ENCODE results near the gene SOX8. TPM values are rescaled to one million over a fixed set of nuclear protein-coding genes. Genes with fewer than 3 reads are reported as not detected.

The SOX8 gene
- polyA plus RNA-seq (2013, experiment 1 of 2) = 3.3 TPM
- polyA plus RNA-seq (2013, experiment 2 of 2) = 5.3 TPM

DNA sequence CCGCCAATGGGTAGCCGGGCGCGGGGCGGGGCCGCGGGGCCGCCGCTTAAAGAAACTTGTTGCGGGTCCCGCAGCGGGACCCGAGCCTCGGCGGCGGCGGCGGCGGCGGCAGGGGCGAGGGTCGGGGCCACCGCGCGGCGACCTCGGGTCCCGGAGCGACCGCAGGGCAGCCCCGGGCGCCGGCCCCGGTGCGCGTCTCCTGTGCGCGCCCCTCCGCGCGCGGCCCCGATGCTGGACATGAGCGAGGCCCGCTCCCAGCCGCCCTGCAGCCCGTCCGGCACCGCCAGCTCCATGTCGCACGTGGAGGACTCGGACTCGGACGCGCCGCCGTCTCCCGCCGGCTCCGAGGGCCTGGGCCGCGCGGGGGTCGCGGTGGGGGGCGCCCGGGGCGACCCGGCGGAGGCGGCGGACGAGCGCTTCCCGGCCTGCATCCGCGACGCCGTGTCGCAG is at the start of gene SOX8:
Gene SOX8, plus strand, starts transcription at position 76 of the 450 bp plus-strand sequence. Its CDS starts 153 bp downstream, at position 229.
- H3K27me3 ChIP-seq (ENCODE audit: insufficient read depth, low read length) = peaks cover 54% of the 10 kb centered on the region

GRCh38 chr16:932831-933330 is 48.7 kb upstream of the SOX8 start:
- no peaks in the 10 kb centered on the region for H3K27me3 ChIP-seq (ENCODE audit: insufficient read depth, low read length)
- no peaks in the 10 kb centered on the region for H3K9me3 ChIP-seq (ENCODE audit: insufficient read depth, low read depth, low read length)
- WGBS = 94% methylated on average over 21 of the region's 21 CpGs
- H3K36me3 ChIP-seq (ENCODE audit: insufficient read depth, low read length) = no peaks in the 10 kb centered on the region
- H3K9ac ChIP-seq (ENCODE audit: low read depth, low read length) = no peak overlapping the region
- H3K4me1 ChIP-seq (ENCODE audit: insufficient read depth, low read length) = peaks cover 4% of the 10 kb centered on the region; the same call in 1 of the 2 replicates
- no peak overlapping the region for H3K27ac ChIP-seq (ENCODE audit: low read depth, low read length)
- no peak overlapping the region for H3K4me3 ChIP-seq (ENCODE audit: low read length)

More for the DNA sequence above, at the start of gene SOX8:
- 0 out of 2 replicates have a peak, but pooled peaks cover 4% of the 10 kb centered on the region for H3K36me3 ChIP-seq (ENCODE audit: insufficient read depth, low read length)
- WGBS = under 1% methylated on average over 80 of the region's 80 CpGs
- H3K4me3 ChIP-seq (ENCODE audit: low read length) = peak within 1 kb of the TSS; percentile 58
- peak within 1 kb of the TSS; percentile 36; the same call in 1 of the 2 replicates for H3K9ac ChIP-seq (ENCODE audit: low read depth, low read length)
- H3K4me1 ChIP-seq (ENCODE audit: insufficient read depth, low read length) = 0 out of 2 replicates have a peak, but pooled peaks cover 3% of the 10 kb centered on the region
- no peak within 1 kb of the TSS for H3K27ac ChIP-seq (ENCODE audit: low read depth, low read length)
- no peaks in the 10 kb centered on the region for H3K9me3 ChIP-seq (ENCODE audit: insufficient read depth, low read depth, low read length)

DNA sequence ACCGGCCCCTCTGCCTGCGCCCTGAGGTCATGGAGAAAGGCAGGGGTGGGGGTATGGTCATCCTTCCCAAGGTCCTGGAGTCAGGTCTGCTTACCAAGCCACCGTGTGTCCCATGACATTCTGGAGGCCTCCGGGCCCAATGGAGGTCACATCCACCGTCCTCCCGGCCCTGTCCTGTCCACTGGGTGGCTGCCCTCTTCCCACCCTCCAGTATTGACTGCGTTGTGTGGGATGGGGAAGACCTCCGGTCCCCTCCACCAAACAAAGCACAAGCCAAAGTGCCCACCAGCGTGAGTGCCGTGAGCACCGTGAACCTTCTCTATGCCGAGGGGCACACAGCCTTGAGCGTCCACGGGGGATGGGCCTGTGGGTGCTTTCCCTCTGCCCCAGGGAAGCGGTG is 48.0 kb upstream of the SOX8 start:
- WGBS = 96% methylated on average over 15 of the region's 15 CpGs
- H3K9ac ChIP-seq (ENCODE audit: low read depth, low read length) = no peak overlapping the region
- no peaks in the 10 kb centered on the region for H3K36me3 ChIP-seq (ENCODE audit: insufficient read depth, low read length)
- no peaks in the 10 kb centered on the region for H3K27me3 ChIP-seq (ENCODE audit: insufficient read depth, low read length)
- no peak overlapping the region for H3K4me3 ChIP-seq (ENCODE audit: low read length)
- no peaks in the 10 kb centered on the region for H3K9me3 ChIP-seq (ENCODE audit: insufficient read depth, low read depth, low read length)
- peaks cover 4% of the 10 kb centered on the region; the same call in 1 of the 2 replicates for H3K4me1 ChIP-seq (ENCODE audit: insufficient read depth, low read length)
- H3K27ac ChIP-seq (ENCODE audit: low read depth, low read length) = no peak overlapping the region

DNA sequence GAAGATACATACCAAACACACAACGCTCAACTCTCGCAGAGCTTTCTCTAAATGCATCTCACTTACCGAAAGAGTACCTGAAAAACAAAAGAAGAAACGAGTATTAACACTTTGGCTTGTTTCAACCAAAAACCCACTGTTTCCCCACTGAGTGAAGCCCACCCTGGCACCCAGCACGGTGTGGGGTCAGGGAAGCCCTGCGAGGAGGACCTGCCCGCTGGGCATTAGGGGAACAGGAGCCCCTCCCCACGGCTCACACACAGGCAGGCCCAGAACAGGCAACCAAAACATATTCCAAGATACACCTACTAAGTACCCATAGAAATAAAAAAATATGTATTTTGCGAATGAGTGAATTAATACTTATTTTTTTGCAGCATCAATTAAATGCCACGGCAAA is 47.4 kb upstream of the SOX8 start:
- no peaks in the 10 kb centered on the region for H3K9me3 ChIP-seq (ENCODE audit: insufficient read depth, low read depth, low read length)
- H3K4me1 ChIP-seq (ENCODE audit: insufficient read depth, low read length) = peaks cover 4% of the 10 kb centered on the region; the same call in 1 of the 2 replicates
- no peak overlapping the region for H3K27ac ChIP-seq (ENCODE audit: low read depth, low read length)
- H3K9ac ChIP-seq (ENCODE audit: low read depth, low read length) = no peak overlapping the region
- no peak overlapping the region for H3K4me3 ChIP-seq (ENCODE audit: low read length)
- 94% methylated on average over 10 of the region's 10 CpGs for WGBS
- H3K27me3 ChIP-seq (ENCODE audit: insufficient read depth, low read length) = no peaks in the 10 kb centered on the region
- H3K36me3 ChIP-seq (ENCODE audit: insufficient read depth, low read length) = no peaks in the 10 kb centered on the region

GRCh38 chr16:935684-936083 is 45.9 kb upstream of the SOX8 start:
- H3K9me3 ChIP-seq (ENCODE audit: insufficient read depth, low read depth, low read length) = no peaks in the 10 kb centered on the region
- no peak overlapping the region for H3K9ac ChIP-seq (ENCODE audit: low read depth, low read length)
- no peak overlapping the region for H3K4me3 ChIP-seq (ENCODE audit: low read length)
- WGBS = 86% methylated on average over 11 of the region's 11 CpGs
- H3K27me3 ChIP-seq (ENCODE audit: insufficient read depth, low read length) = no peaks in the 10 kb centered on the region
- H3K27ac ChIP-seq (ENCODE audit: low read depth, low read length) = no peak overlapping the region
- no peaks in the 10 kb centered on the region for H3K36me3 ChIP-seq (ENCODE audit: insufficient read depth, low read length)
- H3K4me1 ChIP-seq (ENCODE audit: insufficient read depth, low read length) = no peaks in the 10 kb centered on the region

DNA sequence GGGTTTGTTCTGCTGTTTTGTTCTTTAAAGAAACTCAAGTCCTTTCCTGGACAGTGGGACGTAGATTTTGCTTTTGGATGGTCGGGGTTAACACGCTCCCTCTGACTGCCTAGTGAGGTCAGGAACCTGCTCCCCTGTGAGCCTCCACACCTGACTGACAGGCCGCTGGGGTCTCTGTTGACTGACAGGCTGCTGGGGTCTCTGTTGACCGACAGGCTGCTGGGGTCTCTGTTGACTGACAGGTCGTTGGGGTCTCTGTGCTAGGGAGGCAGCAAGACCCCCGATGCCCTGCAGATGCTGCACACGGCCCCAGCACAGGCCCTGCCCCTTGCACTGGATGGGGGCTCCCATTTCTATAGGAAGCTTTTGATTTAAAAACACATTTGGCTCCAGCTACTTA is 44.3 kb upstream of the SOX8 start:
- no peak overlapping the region for H3K27ac ChIP-seq (ENCODE audit: low read depth, low read length)
- H3K27me3 ChIP-seq (ENCODE audit: insufficient read depth, low read length) = no peaks in the 10 kb centered on the region
- no peaks in the 10 kb centered on the region for H3K4me1 ChIP-seq (ENCODE audit: insufficient read depth, low read length)
- no peaks in the 10 kb centered on the region for H3K36me3 ChIP-seq (ENCODE audit: insufficient read depth, low read length)
- no peak overlapping the region for H3K4me3 ChIP-seq (ENCODE audit: low read length)
- WGBS = 80% methylated on average over 8 of the region's 8 CpGs
- H3K9ac ChIP-seq (ENCODE audit: low read depth, low read length) = no peak overlapping the region
- peaks cover 8% of the 10 kb centered on the region for H3K9me3 ChIP-seq (ENCODE audit: insufficient read depth, low read depth, low read length)

- H3K36me3 ChIP-seq (ENCODE audit: insufficient read depth, low read length) = no peaks in the 10 kb centered on the region
- H3K9me3 ChIP-seq (ENCODE audit: insufficient read depth, low read depth, low read length) = peaks cover 12% of the 10 kb centered on the region
- no peaks in the 10 kb centered on the region for H3K27me3 ChIP-seq (ENCODE audit: insufficient read depth, low read length)
- WGBS = 88% methylated on average over 6 of the region's 6 CpGs
- H3K4me1 ChIP-seq (ENCODE audit: insufficient read depth, low read length) = no peaks in the 10 kb centered on the region
- no peak overlapping the region for H3K27ac ChIP-seq (ENCODE audit: low read depth, low read length)
- no peak overlapping the region for H3K4me3 ChIP-seq (ENCODE audit: low read length)
- H3K9ac ChIP-seq (ENCODE audit: low read depth, low read length) = no peak overlapping the region
Observed at GRCh38 chr16:937723-938122, 43.8 kb upstream of the SOX8 start.

- Histone ChIP-seq H3K36me3 (ENCODE audit: insufficient read depth, low read length) (no peaks in the 10 kb centered on the region), H3K27ac (ENCODE audit: low read depth, low read length) (no peak overlapping the region), H3K27me3 (ENCODE audit: insufficient read depth, low read length) (no peaks in the 10 kb centered on the region), H3K9ac (ENCODE audit: low read depth, low read length) (no peak overlapping the region), H3K4me3 (ENCODE audit: low read length) (no peak overlapping the region), H3K9me3 (ENCODE audit: insufficient read depth, low read depth, low read length) (peaks cover 13% of the 10 kb centered on the region), H3K4me1 (ENCODE audit: insufficient read depth, low read length) (no peaks in the 10 kb centered on the region)
- 89% methylated on average over 18 of the region's 18 CpGs for WGBS
Observed at GRCh38 chr16:938136-938535, 43.4 kb upstream of the SOX8 start.

DNA sequence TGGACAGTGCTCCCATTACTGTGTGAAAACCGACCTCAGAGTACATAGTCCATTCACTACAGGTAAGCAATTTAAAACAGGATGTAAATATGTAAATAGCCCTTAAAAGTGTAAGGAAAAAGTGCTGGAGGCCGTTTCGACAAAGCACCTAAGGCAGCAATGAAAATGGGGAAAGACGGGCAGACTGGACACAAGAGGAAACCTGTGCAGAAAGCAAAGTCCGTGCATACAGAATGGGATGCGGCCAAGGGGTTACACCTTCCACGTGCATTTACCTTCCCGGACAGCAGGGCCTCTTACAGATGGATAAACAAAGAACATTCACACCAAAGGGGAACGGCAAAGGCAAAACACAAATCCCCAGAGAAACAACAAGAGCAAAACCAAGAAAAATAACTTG is 42.8 kb upstream of the SOX8 start:
- H3K4me3 ChIP-seq (ENCODE audit: low read length) = no peak overlapping the region
- no peak overlapping the region for H3K9ac ChIP-seq (ENCODE audit: low read depth, low read length)
- WGBS = 87% methylated on average over 9 of the region's 9 CpGs
- no peaks in the 10 kb centered on the region for H3K27me3 ChIP-seq (ENCODE audit: insufficient read depth, low read length)
- no peaks in the 10 kb centered on the region for H3K4me1 ChIP-seq (ENCODE audit: insufficient read depth, low read length)
- no peak overlapping the region for H3K27ac ChIP-seq (ENCODE audit: low read depth, low read length)
- no peaks in the 10 kb centered on the region for H3K36me3 ChIP-seq (ENCODE audit: insufficient read depth, low read length)
- peaks cover 13% of the 10 kb centered on the region for H3K9me3 ChIP-seq (ENCODE audit: insufficient read depth, low read depth, low read length)

DNA sequence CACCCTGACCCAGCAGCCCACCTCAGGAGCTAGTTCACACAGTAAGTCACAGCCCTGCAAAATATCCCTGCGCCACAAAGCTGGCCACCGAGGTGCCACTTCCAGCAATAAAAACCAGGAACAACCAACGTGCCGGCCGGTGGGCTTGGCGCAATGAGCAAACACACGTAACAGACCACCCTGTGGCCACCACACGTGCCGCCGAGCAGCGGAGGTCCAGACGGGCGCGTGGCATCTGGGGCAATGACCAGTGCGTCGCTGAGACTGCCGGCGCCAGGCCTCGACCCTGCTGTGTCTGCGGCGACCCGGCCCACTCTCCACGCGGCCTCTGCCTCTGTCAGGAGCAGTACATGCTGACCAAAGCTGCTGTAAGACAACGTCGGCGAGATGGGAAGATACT is 42.3 kb upstream of the SOX8 start:
- Histone ChIP-seq H3K4me1 (ENCODE audit: insufficient read depth, low read length) (no peaks in the 10 kb centered on the region), H3K4me3 (ENCODE audit: low read length) (no peak overlapping the region), H3K9me3 (ENCODE audit: insufficient read depth, low read depth, low read length) (peaks cover 13% of the 10 kb centered on the region), H3K27me3 (ENCODE audit: insufficient read depth, low read length) (no peaks in the 10 kb centered on the region), H3K36me3 (ENCODE audit: insufficient read depth, low read length) (no peaks in the 10 kb centered on the region), H3K27ac (ENCODE audit: low read depth, low read length) (no peak overlapping the region), H3K9ac (ENCODE audit: low read depth, low read length) (no peak overlapping the region)
- 92% methylated on average over 27 of the region's 27 CpGs for WGBS

DNA sequence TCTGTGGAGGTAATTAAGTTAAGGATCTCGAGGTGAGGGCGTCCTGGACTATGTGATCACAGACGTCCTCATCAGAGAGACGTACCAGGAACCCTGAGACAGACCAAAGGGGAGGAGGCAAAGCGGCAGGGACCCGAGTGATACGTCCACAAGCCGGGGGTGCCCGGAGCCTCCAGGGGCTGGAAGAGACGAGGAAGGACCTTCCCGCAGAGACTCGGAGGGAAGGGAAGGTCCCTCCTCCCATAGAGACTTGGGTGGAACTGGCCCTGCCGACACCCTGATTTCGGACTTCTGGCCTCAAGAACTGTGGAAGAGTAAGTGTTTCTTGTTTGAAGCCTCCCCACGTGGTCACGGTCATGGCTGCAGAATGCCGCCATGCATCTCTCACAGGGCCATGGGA is 41.6 kb upstream of the SOX8 start:
- 95% methylated on average over 17 of the region's 17 CpGs for WGBS

More for the DNA sequence above, 41.6 kb upstream of the SOX8 start:
- Histone ChIP-seq H3K4me3 (ENCODE audit: low read length) (no peak overlapping the region), H3K4me1 (ENCODE audit: insufficient read depth, low read length) (no peaks in the 10 kb centered on the region), H3K27ac (ENCODE audit: low read depth, low read length) (no peak overlapping the region), H3K9me3 (ENCODE audit: insufficient read depth, low read depth, low read length) (peaks cover 13% of the 10 kb centered on the region), H3K36me3 (ENCODE audit: insufficient read depth, low read length) (no peaks in the 10 kb centered on the region), H3K9ac (ENCODE audit: low read depth, low read length) (no peak overlapping the region), H3K27me3 (ENCODE audit: insufficient read depth, low read length) (no peaks in the 10 kb centered on the region)

Data from HUES64 (cell line).